Stimulated activated naive B cell treated with anti-CD40 and anti-IgM and Interleukin-4, amounts not matched to agents 10 μg/mL and 1 μg/mL and 100 μg/mL, for 72 hours (primary cell): ENCODE measurements around the gene PDCD1.

Experiments
- ATAC-seq, 2 donors: fragments of 150-1000 bp; cut with Tn5 transposase; replicated peaks; 2 replicates each; pipeline ENCODE4 v1.10.0; 2021; ENCODE audit warnings: moderate library complexity in 1 of 2
- DNase-seq: peaks from one replicate; pipeline ENCODE4 v3.0.0; 2021
- H3K27ac Mint-ChIP-seq: one replicate; pipeline ENCODE4 v1.8.0; 2022; ENCODE audit warnings: mild to moderate bottlenecking, mixed read lengths
- H3K27me3 Mint-ChIP-seq, 2 donors: one replicate each; pipeline ENCODE4 v1.8.0; 2022; ENCODE audit warnings: mixed read lengths in 2 of 2
- H3K36me3 Mint-ChIP-seq, 2 donors: one replicate each; pipeline ENCODE4 v1.8.0; 2022; ENCODE audit warnings: mixed read lengths in 2 of 2, mild to moderate bottlenecking in 1 of 2
- H3K4me1 Mint-ChIP-seq, 2 donors: one replicate each; pipeline ENCODE4 v1.8.0; 2022; ENCODE audit warnings: mixed read lengths in 2 of 2, mild to moderate bottlenecking in 1 of 2
- H3K4me3 Mint-ChIP-seq, 2 donors: one replicate each; pipeline ENCODE4 v1.8.0; 2022; ENCODE audit warnings: mild to moderate bottlenecking in 2 of 2, mixed read lengths in 2 of 2, moderate library complexity in 1 of 2
- H3K9me3 Mint-ChIP-seq, 2 donors: one replicate each; pipeline ENCODE4 v1.8.0; 2022; ENCODE audit warnings: mixed read lengths in 2 of 2, mild to moderate bottlenecking in 1 of 2

PDCD1 gene

DNA sequence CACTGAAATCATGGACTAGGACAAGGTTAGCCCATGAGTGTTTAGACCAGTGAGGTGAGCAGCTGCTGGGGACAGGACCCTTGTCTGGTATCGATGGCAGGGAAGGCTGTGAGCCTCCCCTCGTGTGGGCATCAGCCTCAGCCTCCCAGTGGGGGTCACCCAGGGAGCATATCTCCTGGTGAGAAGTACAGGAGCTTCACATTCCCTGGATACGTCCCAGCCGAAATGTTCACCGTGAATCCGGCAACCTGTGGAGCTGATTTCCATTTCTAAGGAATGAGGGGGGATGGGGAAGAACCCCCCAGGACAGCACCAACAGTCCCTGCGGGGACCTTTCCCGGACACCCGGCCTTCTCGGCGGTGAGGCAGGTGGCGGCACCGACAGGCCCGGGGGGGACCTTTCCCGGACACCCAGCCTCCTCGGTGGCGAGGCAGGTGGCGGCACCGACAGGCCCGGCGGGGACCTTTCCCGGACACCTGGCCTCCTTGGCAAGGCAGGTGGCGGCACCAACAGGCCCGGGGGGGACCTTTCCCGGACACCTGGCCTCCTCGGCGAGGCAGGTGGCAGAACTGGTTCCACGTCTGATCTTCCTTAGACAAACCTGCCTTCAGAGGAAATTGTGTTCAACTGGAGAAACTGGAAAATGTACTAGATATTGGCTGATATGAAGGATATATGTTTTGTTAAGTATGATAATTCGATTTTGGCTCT is 32.0 kb upstream of the PDCD1 start:
- Mint-ChIP-seq H3K9me3 (no peaks in the 10 kb centered on the region), H3K27me3 (no peaks in the 10 kb centered on the region), H3K4me1 (peaks cover 24 to 35% of the 10 kb centered on the region in 2 donors), H3K4me3 (no peak overlapping the region), H3K36me3 (peaks cover 28 to 42% of the 10 kb centered on the region in 2 donors), H3K27ac (no peak overlapping the region)
- ATAC-seq (no peak), DNase-seq (no peak)

DNA sequence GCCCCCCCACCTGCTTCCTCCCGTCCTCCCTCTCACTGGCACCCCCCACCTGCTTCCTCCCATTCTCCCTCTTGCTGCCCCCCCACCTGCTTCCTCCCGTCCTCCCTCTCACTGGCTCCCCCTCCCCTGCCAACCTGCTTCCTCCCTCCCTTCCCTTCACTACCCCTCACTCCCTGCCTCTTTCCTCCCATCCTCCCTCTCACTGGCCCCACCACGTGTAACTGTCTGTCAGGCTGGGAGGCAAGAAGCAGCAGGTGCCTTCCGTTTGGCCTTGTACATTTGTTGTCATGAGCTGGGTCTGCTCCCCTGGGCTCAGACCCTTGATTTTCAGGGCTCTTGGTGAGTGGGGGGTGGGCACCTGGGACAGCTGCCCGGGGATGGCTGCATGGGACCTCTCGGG is 29.9 kb upstream of the PDCD1 start:
- Mint-ChIP-seq H3K9me3 (no peaks in the 10 kb centered on the region), H3K4me3 (no peak overlapping the region)

DNA sequence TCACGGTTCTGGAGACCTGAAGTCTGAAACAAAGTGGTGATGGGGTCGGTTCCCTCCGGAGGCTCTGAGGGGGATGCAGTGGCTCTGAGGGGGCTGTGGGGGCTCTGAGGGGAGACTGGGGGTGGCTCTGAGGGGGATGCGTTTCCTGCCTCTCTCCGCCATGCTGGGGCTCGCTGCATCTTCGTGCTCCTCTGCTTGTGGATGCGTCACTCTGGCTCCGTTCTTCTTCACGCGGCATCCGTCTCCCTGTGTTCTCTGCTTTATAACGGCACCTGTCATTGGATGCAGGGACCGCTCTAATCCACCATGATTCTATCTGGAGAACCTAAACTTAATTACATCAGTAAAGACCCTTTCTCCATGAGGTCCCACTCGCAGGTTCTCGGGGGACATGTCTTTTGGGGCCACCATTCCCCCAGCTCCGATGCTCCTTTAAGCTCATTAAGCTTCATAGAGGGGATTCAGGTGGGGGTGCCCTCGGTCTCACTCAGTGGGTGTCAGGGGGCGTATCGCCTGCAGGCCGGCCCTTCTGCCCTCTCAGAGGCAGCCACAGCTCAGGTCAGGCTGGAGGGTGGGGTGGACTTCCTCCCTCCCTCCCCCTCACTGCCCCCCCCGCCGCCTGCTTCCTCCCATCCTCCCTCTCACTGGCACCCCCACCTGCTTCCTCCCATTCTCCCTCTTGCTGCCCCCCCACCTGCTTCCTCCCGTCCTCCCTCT is 29.3 kb upstream of the PDCD1 start:
- H3K27ac Mint-ChIP-seq = peak overlapping the region; percentile 91
- H3K4me3 Mint-ChIP-seq = no peak overlapping the region
- DNase-seq (no peak), ATAC-seq (no peak)
- H3K9me3 Mint-ChIP-seq = no peaks in the 10 kb centered on the region
- H3K36me3 Mint-ChIP-seq = peaks cover 32 to 51% of the 10 kb centered on the region in 2 donors
- no peaks in the 10 kb centered on the region for H3K27me3 Mint-ChIP-seq
- peaks cover 28 to 54% of the 10 kb centered on the region in 2 donors for H3K4me1 Mint-ChIP-seq

More for the DNA sequence above, 29.9 kb upstream of the PDCD1 start:
- Mint-ChIP-seq H3K36me3 (peaks cover 32 to 51% of the 10 kb centered on the region in 2 donors), H3K27ac (no peak overlapping the region), H3K4me1 (peaks cover 25 to 48% of the 10 kb centered on the region in 2 donors), H3K27me3 (no peaks in the 10 kb centered on the region)
- DNase-seq (no peak), ATAC-seq (no peak)

DNA sequence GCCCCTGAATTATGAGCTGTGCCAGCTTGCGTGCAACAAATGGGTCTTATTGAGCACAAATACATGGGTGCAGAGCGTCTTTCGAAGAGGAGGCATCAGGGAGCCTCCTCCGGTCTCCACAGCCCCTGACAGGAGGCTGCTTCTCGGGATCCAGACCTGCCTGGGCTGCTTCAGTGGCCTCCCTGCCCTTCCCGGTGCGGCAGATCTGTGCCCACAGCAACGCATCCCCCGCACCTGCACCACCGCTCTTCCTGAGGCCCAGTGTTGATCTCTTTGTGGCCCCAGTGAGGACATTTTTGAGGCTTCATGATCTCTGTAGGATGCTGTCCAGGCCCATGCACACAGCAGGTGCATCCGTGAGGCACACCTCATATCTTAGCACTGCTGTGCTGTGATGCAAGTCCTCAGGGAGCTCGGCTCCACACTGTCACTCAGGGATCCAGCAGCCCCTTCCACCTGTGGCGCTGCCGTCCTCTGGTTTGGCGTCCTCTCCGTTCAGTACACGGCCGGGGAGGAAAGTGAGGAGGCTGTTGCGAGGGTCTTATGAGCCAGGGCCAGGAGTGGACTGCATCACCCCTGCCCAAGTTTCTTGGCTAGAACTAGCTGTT is 28.2 kb upstream of the PDCD1 start:
- H3K4me3 Mint-ChIP-seq = no peak overlapping the region

GRCh38 chr2:241885946-241886643 is 27.4 kb upstream of the PDCD1 start:
- Mint-ChIP-seq H3K4me3 (peak overlapping the region in 1 of 2 donors; percentile 6), H3K9me3 (no peaks in the 10 kb centered on the region), H3K36me3 (peaks cover 32 to 48% of the 10 kb centered on the region in 2 donors), H3K4me1 (peaks cover 35 to 73% of the 10 kb centered on the region in 2 donors), H3K27me3 (no peaks in the 10 kb centered on the region), H3K27ac (peak overlapping the region; percentile 22)
- DNase-seq (peak; percentile 58), ATAC-seq (peak; percentile 23 to 24)

More for the DNA sequence above, 28.2 kb upstream of the PDCD1 start:
- peaks cover 32 to 48% of the 10 kb centered on the region in 2 donors for H3K36me3 Mint-ChIP-seq
- H3K9me3 Mint-ChIP-seq = no peaks in the 10 kb centered on the region
- no peak for ATAC-seq
- H3K4me1 Mint-ChIP-seq = peaks cover 35 to 65% of the 10 kb centered on the region in 2 donors
- H3K27ac Mint-ChIP-seq = no peak overlapping the region
- no peaks in the 10 kb centered on the region for H3K27me3 Mint-ChIP-seq
- DNase-seq = no peak

GRCh38 chr2:241885291-241885945 is 26.7 kb upstream of the PDCD1 start:
- peaks cover 32 to 48% of the 10 kb centered on the region in 2 donors for H3K36me3 Mint-ChIP-seq
- H3K9me3 Mint-ChIP-seq = no peaks in the 10 kb centered on the region
- H3K27me3 Mint-ChIP-seq = no peaks in the 10 kb centered on the region
- DNase-seq = no peak
- H3K27ac Mint-ChIP-seq = no peak overlapping the region
- no peak for ATAC-seq
- H3K4me3 Mint-ChIP-seq = no peak overlapping the region
- H3K4me1 Mint-ChIP-seq = peaks cover 38 to 80% of the 10 kb centered on the region in 2 donors

DNA sequence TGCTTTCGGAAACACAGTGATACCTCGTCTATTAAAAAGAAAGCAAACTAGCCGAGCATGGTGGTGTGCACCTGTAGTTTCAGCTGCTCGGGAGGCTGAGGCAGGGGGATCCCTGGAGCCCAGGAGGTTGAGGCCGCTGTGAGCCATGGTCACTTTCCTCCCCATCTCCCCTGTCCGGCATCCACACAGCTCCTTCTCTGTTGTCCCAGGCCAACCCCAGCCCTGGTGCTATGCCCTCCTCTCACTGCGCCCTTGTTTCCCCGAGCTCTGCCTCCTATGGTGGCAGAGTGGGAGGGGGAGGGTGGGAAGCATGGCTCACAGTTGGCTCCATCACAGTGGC is 26.2 kb upstream of the PDCD1 start:
- Mint-ChIP-seq H3K4me3 (no peak overlapping the region), H3K27ac (no peak overlapping the region), H3K9me3 (no peaks in the 10 kb centered on the region), H3K4me1 (peaks cover 39 to 85% of the 10 kb centered on the region in 2 donors), H3K27me3 (no peaks in the 10 kb centered on the region), H3K36me3 (peaks cover 27 to 46% of the 10 kb centered on the region in 2 donors)
- no peak for DNase-seq
- ATAC-seq = no peak

- Mint-ChIP-seq H3K27ac (peak overlapping the region; percentile 98), H3K4me1 (peaks cover 31 to 67% of the 10 kb centered on the region in 2 donors), H3K9me3 (no peaks in the 10 kb centered on the region), H3K27me3 (no peaks in the 10 kb centered on the region), H3K4me3 (peak overlapping the region; percentile 81 to 92), H3K36me3 (peaks cover 11 to 24% of the 10 kb centered on the region in 2 donors)
- DNase-seq = peak; percentile 92
- peak; percentile 84 to 86 for ATAC-seq
Measured at GRCh38 chr2:241882091-241882625, 23.5 kb upstream of the PDCD1 start.

- Mint-ChIP-seq H3K9me3 (peaks cover under 1 to 2% of the 10 kb centered on the region in 2 donors), H3K4me1 (peaks cover 16 to 51% of the 10 kb centered on the region in 2 donors), H3K4me3 (peak overlapping the region; percentile 81 to 92), H3K36me3 (peaks cover 5 to 7% of the 10 kb centered on the region in 2 donors), H3K27me3 (no peaks in the 10 kb centered on the region), H3K27ac (peak overlapping the region; percentile 98)
- no peak for ATAC-seq
- DNase-seq = no peak
Measured at GRCh38 chr2:241880311-241881073, 21.8 kb upstream of the PDCD1 start.

DNA sequence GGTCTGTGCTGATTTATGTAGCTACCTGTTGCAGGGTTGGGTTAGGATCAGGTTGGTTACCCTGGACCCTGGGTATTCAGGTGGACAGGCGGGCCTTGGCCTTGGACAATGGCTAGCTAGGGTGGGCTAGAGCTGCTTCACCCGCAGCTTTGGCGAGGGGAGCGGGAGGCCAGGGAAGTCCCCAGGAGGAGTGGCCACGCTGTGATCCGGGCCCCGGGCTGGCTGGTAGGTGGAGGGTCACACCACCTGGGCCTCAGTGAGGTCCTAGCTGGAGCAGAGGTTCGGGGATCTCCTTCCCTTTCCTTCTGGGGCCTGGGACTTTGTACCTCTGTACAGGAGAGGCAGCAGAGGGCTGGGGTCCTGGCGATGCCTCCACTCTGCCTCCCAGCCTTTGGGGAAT is 20.6 kb upstream of the PDCD1 start:
- ATAC-seq = no peak
- Mint-ChIP-seq H3K27me3 (no peaks in the 10 kb centered on the region), H3K4me1 (peaks cover 19 to 45% of the 10 kb centered on the region in 2 donors), H3K27ac (peak overlapping the region; percentile 25), H3K9me3 (peaks cover 4 to 5% of the 10 kb centered on the region in 2 donors), H3K36me3 (peaks cover 1 to 5% of the 10 kb centered on the region in 2 donors), H3K4me3 (no peak overlapping the region)
- DNase-seq = no peak

GRCh38 chr2:241877989-241878970 is 19.6 kb upstream of the PDCD1 start:
- H3K4me3 Mint-ChIP-seq = no peak overlapping the region
- DNase-seq = peak; percentile 62

GRCh38 chr2:241877197-241877685 is 18.5 kb upstream of the PDCD1 start:
- Mint-ChIP-seq H3K36me3 (peaks cover 0 to 7% of the 10 kb centered on the region in 2 donors), H3K4me1 (peaks cover 13 to 30% of the 10 kb centered on the region in 2 donors), H3K4me3 (no peak overlapping the region), H3K9me3 (peaks cover 9% of the 10 kb centered on the region in 2 donors), H3K27ac (no peak overlapping the region), H3K27me3 (peaks cover 4 to 9% of the 10 kb centered on the region in 2 donors)
- DNase-seq (no peak), ATAC-seq (no peak)

More at GRCh38 chr2:241877989-241878970, 19.6 kb upstream of the PDCD1 start:
- Mint-ChIP-seq H3K4me1 (peaks cover 20 to 36% of the 10 kb centered on the region in 2 donors), H3K36me3 (peaks cover 0 to 7% of the 10 kb centered on the region in 2 donors), H3K9me3 (peaks cover 9% of the 10 kb centered on the region in 2 donors), H3K27ac (peak overlapping the region; percentile 25), H3K27me3 (peaks cover 0 to 4% of the 10 kb centered on the region in 2 donors)
- peak in 1 of 2 donors; percentile 17 for ATAC-seq
